ENCODE measurements around the gene JCHAIN. TPM values are rescaled to one million over a fixed set of nuclear protein-coding genes. Genes with fewer than 3 reads are reported as not detected.
"Not testable (repeated sequence)": the region's sequence is repeated elsewhere in the genome, so short reads cannot be mapped to it uniquely, and the experiment has no call there.

JCHAIN gene
- total and polyA plus RNA-seq, 2 donors (not counting 1 experiment from before 2014, with no cell fraction given) = 11.3 to 28.7 TPM

DNA sequence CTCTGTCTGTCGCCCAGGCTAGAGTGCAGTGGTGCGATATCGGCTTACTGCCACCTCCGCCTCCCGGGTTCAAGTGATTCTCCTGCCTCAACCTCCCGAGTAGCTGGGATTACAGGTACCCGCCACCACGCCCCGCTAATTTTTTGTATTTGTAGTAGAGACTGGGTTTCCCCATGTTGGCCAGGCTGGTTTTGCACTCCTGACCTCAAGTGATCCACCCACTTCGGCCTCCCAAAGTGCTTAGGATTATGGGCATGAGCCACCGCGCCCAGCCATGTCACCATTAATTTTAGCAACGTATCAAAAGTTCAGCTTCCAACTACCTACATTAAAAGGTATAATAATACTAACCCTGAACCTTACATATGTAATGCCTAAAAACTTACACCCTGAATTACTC is 21.1 kb upstream of the JCHAIN start:
- peak overlapping the region; percentile 86 for H3K27ac ChIP-seq (ENCODE audit: insufficient read depth, low read length)
- H4K20me1 ChIP-seq (ENCODE audit: control insufficient read depth, extremely low read depth, insufficient read depth, low read length) = no peaks in the 10 kb centered on the region
- no peaks in the 10 kb centered on the region for H3K36me3 ChIP-seq (ENCODE audit: control insufficient read depth, insufficient read depth, low read length)
- peak overlapping the region; percentile 97 for H3K4me2 ChIP-seq (ENCODE audit: extremely low read depth, insufficient read depth, low read length)
- H3K27me3 ChIP-seq (ENCODE audit: control insufficient read depth, insufficient read depth, low read length) = no peaks in the 10 kb centered on the region
- H3K4me3 ChIP-seq (replicated peaks in 1 of 4; ENCODE audit: control extremely low read depth in 1 of 4, insufficient read depth in 1 of 4, low read depth in 3 of 4, low read length in 4 of 4) = peak overlapping the region; percentile 46 to 93 (median 74)
- H2AFZ ChIP-seq (ENCODE audit: low read length) = peak overlapping the region; percentile 94
- H3K9me3 ChIP-seq (ENCODE audit: control insufficient read depth, insufficient read depth, low read depth, low read length) = no peaks in the 10 kb centered on the region
- no peak for TF ChIP-seq EZH2 (IDR thresholded peaks at IDR 0.05; ENCODE audit: low read length, missing control alignments)
- no peak for TF ChIP-seq CTCF (conservative IDR thresholded peaks at IDR 0.05 in 1 of 2, IDR thresholded peaks at IDR 0.05 in 1 of 2; ENCODE audit: low read depth in 1 of 2, low read length in 2 of 2)
- no peak for DNase-seq (ENCODE audit: low read depth in 2 of 2)
- H3K4me1 ChIP-seq (ENCODE audit: control insufficient read depth, extremely low read depth, insufficient read depth, low read length) = peaks cover 8% of the 10 kb centered on the region
- H3K79me2 ChIP-seq (ENCODE audit: control insufficient read depth, insufficient read depth, low read length) = peaks cover 37% of the 10 kb centered on the region
- peak overlapping the region; percentile 72 for H3K9ac ChIP-seq (ENCODE audit: insufficient read depth, low read length)

DNA sequence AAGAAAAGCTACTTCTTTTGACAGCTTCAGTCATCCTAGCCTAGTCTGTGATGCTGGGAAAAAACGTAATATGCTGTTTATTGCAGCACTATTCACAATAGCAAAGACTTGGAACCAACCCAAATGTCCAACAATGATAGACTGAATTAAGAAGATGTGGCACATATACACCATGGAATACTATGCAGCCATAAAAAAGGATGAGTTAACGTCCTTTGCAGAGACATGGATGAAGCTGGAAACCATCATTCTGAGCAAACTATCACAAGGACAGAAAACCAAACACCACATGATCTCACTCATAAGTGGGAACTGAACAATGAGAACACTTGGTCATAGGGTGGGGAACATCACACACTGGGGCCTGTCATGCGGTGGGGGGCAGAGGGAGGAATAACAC is 15.8 kb upstream of the JCHAIN start:
- not testable (repeated sequence) for H3K4me2 ChIP-seq (ENCODE audit: extremely low read depth, insufficient read depth, low read length); H3K36me3 ChIP-seq (ENCODE audit: control insufficient read depth, insufficient read depth, low read length); DNase-seq (ENCODE audit: low read depth in 2 of 2); H3K27me3 ChIP-seq (ENCODE audit: control insufficient read depth, insufficient read depth, low read length); H3K4me1 ChIP-seq (ENCODE audit: control insufficient read depth, extremely low read depth, insufficient read depth, low read length); H4K20me1 ChIP-seq (ENCODE audit: control insufficient read depth, extremely low read depth, insufficient read depth, low read length); H3K79me2 ChIP-seq (ENCODE audit: control insufficient read depth, insufficient read depth, low read length); H3K27ac ChIP-seq (ENCODE audit: insufficient read depth, low read length); H3K9me3 ChIP-seq (ENCODE audit: control insufficient read depth, insufficient read depth, low read depth, low read length); H2AFZ ChIP-seq (ENCODE audit: low read length); H3K4me3 ChIP-seq (replicated peaks in 1 of 4; ENCODE audit: control extremely low read depth in 1 of 4, insufficient read depth in 1 of 4, low read depth in 3 of 4, low read length in 4 of 4); H3K9ac ChIP-seq (ENCODE audit: insufficient read depth, low read length)

DNA sequence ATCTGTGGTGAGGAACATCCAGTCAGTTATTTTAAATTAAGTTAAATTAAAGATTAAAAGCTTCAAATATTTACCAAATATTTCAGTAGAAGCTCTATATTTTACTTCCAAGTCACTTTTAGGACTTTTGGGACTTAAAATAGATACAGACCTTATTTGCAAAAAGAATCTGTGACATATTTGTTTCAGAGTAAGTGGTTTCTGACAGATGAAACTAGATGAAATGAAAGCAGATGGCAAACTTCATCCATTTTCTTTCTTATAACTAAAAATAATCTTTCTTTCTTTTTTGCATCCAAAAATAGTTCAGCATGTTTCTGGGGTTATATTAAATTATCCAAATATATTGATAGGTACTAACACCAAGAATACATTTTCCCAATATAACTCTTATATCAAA is 15.4 kb upstream of the JCHAIN start:
- Histone ChIP-seq H3K9me3 (ENCODE audit: control insufficient read depth, insufficient read depth, low read depth, low read length) (no peaks in the 10 kb centered on the region), H3K9ac (ENCODE audit: insufficient read depth, low read length) (no peak overlapping the region), H3K36me3 (ENCODE audit: control insufficient read depth, insufficient read depth, low read length) (no peaks in the 10 kb centered on the region), H3K27me3 (ENCODE audit: control insufficient read depth, insufficient read depth, low read length) (no peaks in the 10 kb centered on the region), H4K20me1 (ENCODE audit: control insufficient read depth, extremely low read depth, insufficient read depth, low read length) (no peaks in the 10 kb centered on the region), H3K4me1 (ENCODE audit: control insufficient read depth, extremely low read depth, insufficient read depth, low read length) (peaks cover 2% of the 10 kb centered on the region), H3K4me3 (replicated peaks in 1 of 4; ENCODE audit: control extremely low read depth in 1 of 4, insufficient read depth in 1 of 4, low read depth in 3 of 4, low read length in 4 of 4) (no peak overlapping the region), H2AFZ (ENCODE audit: low read length) (no peak overlapping the region), H3K27ac (ENCODE audit: insufficient read depth, low read length) (no peak overlapping the region), H3K4me2 (ENCODE audit: extremely low read depth, insufficient read depth, low read length) (no peak overlapping the region), H3K79me2 (ENCODE audit: control insufficient read depth, insufficient read depth, low read length) (no peaks in the 10 kb centered on the region)
- TF ChIP-seq CTCF (conservative IDR thresholded peaks at IDR 0.05 in 1 of 2, IDR thresholded peaks at IDR 0.05 in 1 of 2; ENCODE audit: low read depth in 1 of 2, low read length in 2 of 2) (no peak), EZH2 (IDR thresholded peaks at IDR 0.05; ENCODE audit: low read length, missing control alignments) (no peak)
- no peak for DNase-seq (ENCODE audit: low read depth in 2 of 2)

Measured in fibroblast of lung (primary cell).